Measurements from ENCODE around the gene SLC9A3.

GRCh38 chr5:491856-492155 lies 32.4 kb downstream of the SLC9A3 start:
- TF ChIP-seq POLR2A (IDR thresholded peaks at IDR 0.05; ENCODE audit: low read depth, low read length) (no peak), PAX5 (IDR thresholded peaks at IDR 0.05; ENCODE audit: insufficient read depth, low read length, severe bottlenecking) (no peak), TAF1 (IDR thresholded peaks at IDR 0.05; ENCODE audit: low read depth, low read length) (no peak), POLR2AphosphoS5 (IDR thresholded peaks at IDR 0.05; ENCODE audit: low read depth, low read length) (no peak), SPI1 (IDR thresholded peaks at IDR 0.05; ENCODE audit: low read depth, low read length) (no peak)
